Activated naive CD4-positive, alpha-beta T cell treated with Interleukin-2 at 50 U/mL for 16 hours (primary cell): ENCODE results near the gene ACVRL1.

Source experiments
- DNase-seq: peaks from one replicate; pipeline ENCODE4 v3.0.0-alpha.2; 2020

ACVRL1 gene

GRCh38 chr12:51917746-51918453, 10.6 kb downstream of the ACVRL1 start:
- DNase-seq = no peak

GRCh38 chr12:51920046-51920445, 12.7 kb downstream of the ACVRL1 start:
- DNase-seq = no peak

GRCh38 chr12:51921017-51921725, 13.9 kb downstream of the ACVRL1 start:
- DNase-seq = no peak

DNA sequence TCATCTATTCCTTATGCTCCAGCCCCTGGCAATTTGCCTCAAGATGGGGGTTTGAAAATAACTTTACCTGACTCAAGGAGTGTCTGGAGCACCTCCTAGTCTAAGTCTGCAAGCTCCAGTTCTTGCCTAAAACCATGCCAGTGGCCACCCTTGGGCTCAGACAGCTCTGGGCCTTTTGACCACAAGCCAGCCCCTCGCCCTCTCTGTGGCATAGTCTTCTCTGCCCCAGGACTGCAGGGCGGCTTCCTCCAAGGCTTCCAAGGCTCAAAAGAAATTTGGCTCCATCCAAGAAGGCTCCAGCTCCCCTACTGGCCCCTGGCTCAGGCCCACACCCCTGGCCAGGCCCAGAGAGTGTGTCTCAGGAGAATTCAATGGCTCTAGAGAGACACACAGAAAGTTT, 14.8 kb downstream of the ACVRL1 start:
- no peak for DNase-seq

GRCh38 chr12:51922762-51923505, 15.6 kb downstream of the ACVRL1 start:
- no peak for DNase-seq

- DNase-seq = peak; percentile 64
These were observed 16.4 kb downstream of the ACVRL1 start for GRCh38 chr12:51923506-51924365.

DNA sequence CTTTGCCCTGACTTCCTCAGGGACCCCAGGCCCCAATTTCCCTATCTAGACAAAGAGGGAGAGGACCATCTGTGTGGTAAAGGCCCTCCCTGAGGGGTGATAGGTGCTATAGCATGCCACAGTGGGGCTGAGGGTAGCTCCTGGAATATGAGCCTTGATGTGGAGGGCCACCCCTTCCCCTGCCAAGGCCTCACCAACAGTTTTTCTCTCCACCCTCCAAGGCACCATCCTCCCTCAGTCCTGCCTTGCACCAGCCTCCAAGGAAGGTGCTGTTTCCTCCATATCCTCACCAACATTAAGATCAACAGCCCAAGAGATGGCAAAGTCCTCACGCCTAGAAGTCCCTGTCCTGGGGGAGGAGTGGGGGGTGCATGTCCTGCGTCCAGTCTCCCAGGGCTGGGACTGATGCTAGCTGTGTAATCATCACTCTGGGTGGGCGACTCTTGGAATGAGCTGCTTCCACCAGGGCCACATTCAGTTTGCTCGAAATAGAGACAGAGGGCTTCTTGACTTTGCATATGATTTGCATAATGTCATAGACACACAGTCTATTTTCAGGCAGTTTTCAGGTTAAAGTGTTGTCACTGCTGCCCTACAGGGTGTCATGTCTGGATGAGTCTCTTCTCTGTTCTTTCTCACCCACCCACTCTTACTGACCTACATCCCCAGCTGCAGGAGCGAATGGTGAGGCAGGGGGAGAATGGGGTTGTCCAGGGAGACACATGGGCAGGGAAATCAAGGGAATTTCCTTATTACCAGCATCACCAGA, 17.4 kb downstream of the ACVRL1 start:
- no peak for DNase-seq

- no peak for DNase-seq
These were observed 18.2 kb downstream of the ACVRL1 start for GRCh38 chr12:51925346-51926063.

- no peak for DNase-seq
These were observed 18.8 kb downstream of the ACVRL1 start for GRCh38 chr12:51926064-51926632.

DNA sequence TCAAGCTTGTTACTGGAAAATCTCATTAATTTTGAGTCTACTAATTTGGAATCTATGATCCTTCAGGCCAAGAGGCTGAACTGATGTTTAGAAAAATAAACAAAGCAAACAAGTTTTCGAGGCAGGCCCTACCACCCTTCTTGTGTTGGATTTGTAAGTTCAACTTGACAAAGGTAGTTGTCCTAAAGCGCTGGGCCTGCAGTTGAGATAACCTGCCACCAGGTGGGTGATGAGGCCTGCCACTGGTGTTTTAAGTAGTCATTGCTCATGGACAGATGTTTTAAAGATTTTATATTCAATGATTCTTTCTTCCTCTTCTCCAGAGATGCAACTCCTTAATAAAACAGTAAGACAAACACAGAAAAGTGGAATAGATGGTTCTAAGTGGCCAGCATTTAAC, 19.4 kb downstream of the ACVRL1 start:
- DNase-seq = peak; percentile 60

DNA sequence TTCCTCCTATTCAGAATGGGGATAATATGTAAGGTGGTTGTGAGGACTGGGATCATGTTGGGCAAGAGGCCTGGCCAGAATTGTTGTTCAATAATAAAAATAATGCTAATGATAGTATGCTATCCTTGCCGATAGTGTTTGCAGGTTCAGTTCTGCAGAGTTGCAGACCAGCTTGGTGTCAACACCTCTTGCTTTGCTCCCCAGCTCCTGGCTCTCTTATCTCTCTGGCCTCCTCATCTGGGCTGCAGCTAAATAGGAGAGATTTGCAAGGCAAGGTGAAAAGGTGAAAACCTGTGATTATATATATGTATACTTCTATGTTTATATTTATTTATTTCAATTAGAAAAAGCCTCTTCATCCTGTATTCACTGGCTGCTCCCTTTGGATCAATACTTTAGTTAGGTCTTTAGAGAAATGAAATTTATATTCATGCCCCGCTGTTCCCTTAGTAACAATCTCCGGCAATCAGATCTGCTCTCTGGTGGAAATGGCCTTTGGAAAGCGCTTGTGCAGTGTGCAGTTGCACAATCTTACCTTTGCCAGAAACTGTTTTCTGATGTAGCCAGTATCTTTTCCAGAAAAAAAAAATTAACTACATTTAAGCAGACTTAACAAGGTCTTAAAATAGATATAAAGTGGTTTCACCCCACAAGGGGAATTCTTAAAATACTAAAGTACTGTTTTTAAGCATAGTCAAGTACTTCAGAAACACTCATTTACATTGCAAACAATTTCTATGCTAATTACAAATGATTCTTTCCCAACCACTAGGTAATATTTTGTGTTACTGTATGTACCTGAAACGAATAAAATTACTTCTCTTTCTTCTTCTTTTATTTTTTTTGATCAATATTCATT, 25.1 kb downstream of the ACVRL1 start:
- no peak for DNase-seq

DNA sequence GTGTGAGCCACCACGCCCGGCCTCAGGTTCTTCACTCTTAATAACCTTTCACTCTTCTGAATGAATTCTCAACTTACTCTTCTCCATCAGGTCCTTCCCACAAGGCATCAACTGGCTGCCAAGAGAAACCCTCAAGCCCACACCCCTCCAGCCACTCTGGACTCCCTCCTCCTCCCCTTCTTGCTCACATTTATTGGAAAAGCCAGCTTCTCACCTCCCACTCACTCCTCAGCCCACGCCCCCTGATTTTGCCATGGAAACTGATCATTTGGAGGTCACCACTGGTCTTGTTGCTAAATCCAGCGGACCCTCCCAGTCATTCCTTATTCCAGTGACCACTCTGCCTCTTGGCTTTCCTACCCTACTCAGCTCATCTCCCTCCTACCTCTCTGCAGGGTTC, 26.8 kb downstream of the ACVRL1 start:
- DNase-seq = no peak

GRCh38 chr12:51937926-51938325, 30.6 kb downstream of the ACVRL1 start:
- DNase-seq = no peak

DNA sequence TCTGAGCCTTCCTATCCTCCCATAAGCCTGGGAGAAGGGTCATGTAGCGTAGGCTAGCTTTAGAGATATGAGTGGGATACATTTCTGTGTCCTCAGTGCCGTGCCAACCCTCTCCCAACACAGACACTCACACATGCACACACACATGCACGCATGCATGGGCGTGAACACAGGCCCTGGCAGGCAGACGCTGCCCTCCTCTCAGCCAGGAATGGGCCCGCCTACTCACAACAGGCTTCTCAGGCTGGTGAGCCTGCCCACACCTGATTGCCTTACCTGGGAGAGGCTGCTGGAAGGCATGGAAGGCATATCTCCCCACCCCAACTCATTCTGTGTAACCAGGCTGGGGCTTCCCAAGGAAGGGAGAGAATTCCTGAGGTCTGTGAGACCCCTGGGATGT, 31.4 kb downstream of the ACVRL1 start:
- DNase-seq = no peak

- no peak for DNase-seq
These were observed 33.8 kb downstream of the ACVRL1 start for GRCh38 chr12:51941011-51941581.

DNA sequence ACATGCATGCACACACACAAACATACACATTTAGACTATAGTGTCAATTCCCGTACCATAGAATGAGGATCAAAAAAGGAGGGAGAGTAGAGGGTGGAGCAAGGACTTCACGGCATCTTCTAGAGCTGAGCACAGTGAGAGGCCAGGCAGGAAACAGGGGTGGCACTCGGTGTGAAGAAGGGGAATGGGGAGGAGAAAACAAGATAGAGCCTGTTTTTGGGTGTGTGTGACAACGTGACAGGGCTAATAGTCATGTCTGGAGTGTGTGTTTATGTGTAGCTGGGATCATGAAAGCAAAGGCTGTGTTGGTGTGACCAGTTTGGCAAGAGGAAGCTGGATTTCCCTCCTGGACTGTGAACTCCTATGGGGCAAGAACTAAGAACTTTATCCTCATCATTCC, 34.3 kb downstream of the ACVRL1 start:
- no peak for DNase-seq

GRCh38 chr12:51942056-51942455, 34.8 kb downstream of the ACVRL1 start:
- no peak for DNase-seq

DNA sequence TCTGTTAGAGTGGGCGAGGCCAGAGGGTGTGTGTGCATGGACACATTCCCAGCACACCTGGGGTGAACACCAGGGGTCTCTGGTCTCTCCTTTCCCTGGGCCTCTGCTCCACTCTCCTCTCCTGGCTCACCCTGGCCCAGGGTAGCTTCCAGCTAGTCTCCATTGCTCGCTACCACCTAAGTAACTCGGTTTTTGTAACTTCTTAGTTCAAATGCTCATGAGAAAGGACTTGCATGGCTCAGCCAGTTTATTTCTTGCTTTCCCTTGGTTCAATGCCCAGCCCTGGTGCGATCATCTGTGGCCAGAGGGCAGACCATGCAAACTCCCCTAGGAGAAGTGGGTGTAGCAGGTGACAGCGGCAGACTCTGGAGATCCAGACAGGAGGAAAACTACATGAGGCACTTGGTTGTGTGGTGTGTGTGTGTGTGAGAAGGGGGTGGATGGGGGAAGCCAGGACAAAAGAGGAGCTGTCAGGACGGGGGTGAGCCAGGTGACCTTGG, 35.2 kb downstream of the ACVRL1 start:
- DNase-seq = no peak

DNA sequence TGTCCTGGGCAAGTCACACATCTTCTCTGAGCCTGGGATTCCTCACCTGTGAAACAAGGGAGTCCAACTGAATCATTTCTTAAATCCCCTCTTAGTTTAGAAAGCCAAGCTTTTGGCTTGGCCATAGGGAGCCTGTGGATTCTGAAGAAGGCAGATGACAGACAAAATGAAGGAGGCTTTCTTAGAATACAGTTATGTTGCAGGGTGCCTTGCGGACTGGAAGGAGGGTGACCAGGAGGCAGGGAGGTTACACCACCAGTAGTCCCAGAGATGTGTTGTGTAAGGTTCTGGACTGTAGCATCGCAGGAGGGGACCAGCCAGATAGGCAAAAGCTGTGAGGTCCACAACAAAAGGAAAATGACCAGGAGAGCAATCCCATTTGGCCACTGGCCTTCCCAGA, 36.0 kb downstream of the ACVRL1 start:
- no peak for DNase-seq
